IMR-90 (cell line): ENCODE results near the gene MFSD6L. TPM values are rescaled to one million over a fixed set of nuclear protein-coding genes. Genes with fewer than 3 reads are reported as not detected.

Experiments
- ATAC-seq: fragments of 200-7000 bp; cut with Tn5 transposase; 2 replicates; pipeline ENCODE4 v1.9.1; 2020; ENCODE audit warnings: low read depth, mild to moderate bottlenecking, moderate library complexity
- BruUV-seq: library from RNA; stranded (reverse); fragments of 400-500 nt; replicated peaks from 2 replicates; lab custom pipeline; 2021; lab: Mats Ljungman, UMichigan
- CTCF ChIA-PET: fragments of 300-600 bp; formaldehyde crosslinking; extraction: SDS; loops from one replicate; lab custom pipeline; 2021; ENCODE audit warnings: antibody characterized with exemption; lab: Yijun Ruan, JAX
- POLR2A ChIA-PET: fragments of 300-600 bp; sonication (Branson Sonifier 250); formaldehyde crosslinking; loops from one replicate; lab custom pipeline; 2022; ENCODE audit warnings: antibody characterized with exemption; ENCODE audit not compliant: unreplicated experiment; lab: Charles Lee
- DNase-seq: peaks from one replicate; pipeline ENCODE4 v3.0.0; 2013
- H2AFZ ChIP-seq: replicated peaks from 2 replicates; pipeline ENCODE3; 2013; ENCODE audit warnings: low read length, mild to moderate bottlenecking; ENCODE audit not compliant: poor library complexity
- H2AK5ac ChIP-seq: 2 replicates; pipeline ENCODE4 v1.6.1; 2013; ENCODE audit warnings: low read depth, low read length, inconsistent platforms
- H2AK9ac ChIP-seq: replicated peaks from 2 replicates; pipeline ENCODE3; 2013; ENCODE audit warnings: mild to moderate bottlenecking, low read depth, low read length, moderate library complexity; ENCODE audit not compliant: poor library complexity
- H2BK120ac ChIP-seq: 2 replicates; pipeline ENCODE4 v1.6.1; 2013; ENCODE audit warnings: low read depth, low read length, inconsistent platforms
- H2BK15ac ChIP-seq: 3 replicates; pipeline ENCODE4 v1.6.1; 2013; ENCODE audit warnings: low read depth, low read length, inconsistent platforms
- H2BK20ac ChIP-seq: 2 replicates; pipeline ENCODE4 v1.6.1; 2013; ENCODE audit warnings: low read depth, mild to moderate bottlenecking, inconsistent platforms, low read length, moderate library complexity
- H2BK5ac ChIP-seq: 2 replicates; pipeline ENCODE4 v1.6.1; 2013; ENCODE audit warnings: mild to moderate bottlenecking, low read depth, low read length, inconsistent platforms; ENCODE audit not compliant: poor library complexity, severe bottlenecking
- H3K14ac ChIP-seq: replicated peaks from 2 replicates; pipeline ENCODE4 v1.6.1; 2013; ENCODE audit warnings: low read depth, low read length, inconsistent platforms
- H3K18ac ChIP-seq: 2 replicates; pipeline ENCODE4 v1.6.1; 2013; ENCODE audit warnings: low read depth, low read length, control low read depth
- H3K23ac ChIP-seq: 2 replicates; pipeline ENCODE4 v1.6.1; 2013; ENCODE audit warnings: low read depth, low read length, inconsistent platforms
- H3K27ac ChIP-seq: 2 replicates; pipeline ENCODE4 v1.5.1; 2013; ENCODE audit warnings: mild to moderate bottlenecking, control low read depth, low read length; ENCODE audit not compliant: insufficient read depth
- H3K27me3 ChIP-seq: 2 replicates; pipeline ENCODE4 v1.6.1; 2013; ENCODE audit warnings: low read length; ENCODE audit not compliant: control insufficient read depth, insufficient read depth
- H3K36me3 ChIP-seq: 2 replicates; pipeline ENCODE4 v1.6.1; 2013; ENCODE audit warnings: low read length, mixed read lengths; ENCODE audit not compliant: control insufficient read depth, insufficient read depth
- H3K4ac ChIP-seq: 2 replicates; pipeline ENCODE4 v1.6.1; 2013; ENCODE audit warnings: low read depth, low read length, inconsistent platforms
- H3K4me1 ChIP-seq: 2 replicates; pipeline ENCODE4 v1.6.1; 2013; ENCODE audit warnings: low read length, mixed read lengths; ENCODE audit not compliant: control insufficient read depth, insufficient read depth
- H3K4me2 ChIP-seq: 2 replicates; pipeline ENCODE4 v1.6.1; 2013; ENCODE audit warnings: low read depth, mild to moderate bottlenecking, control low read depth, low read length, moderate library complexity
- H3K4me3 ChIP-seq: 2 replicates; pipeline ENCODE4 v1.5.1; 2013; ENCODE audit warnings: low read depth, mild to moderate bottlenecking, control low read depth, low read length, moderate library complexity; ENCODE audit not compliant: insufficient read depth
- H3K56ac ChIP-seq: 2 replicates; pipeline ENCODE4 v1.6.1; 2013; ENCODE audit warnings: low read length, inconsistent platforms; ENCODE audit not compliant: insufficient read depth; ENCODE audit errors: extremely low read depth
- H3K79me1 ChIP-seq, 2 experiments: 2 replicates each; pipeline ENCODE4 v1.6.1; 2013; ENCODE audit warnings: low read length in 2 of 2, inconsistent platforms in 1 of 2, low read depth in 1 of 2
- H3K9ac ChIP-seq: 2 replicates; pipeline ENCODE4 v1.6.1; 2013; ENCODE audit warnings: low read depth, low read length, control low read depth
- H3K9me1 ChIP-seq: 2 replicates; pipeline ENCODE4 v1.6.1; 2013; ENCODE audit warnings: low read length, inconsistent platforms; ENCODE audit not compliant: insufficient read depth
- H3K9me3 ChIP-seq: 2 replicates; pipeline ENCODE4 v1.6.1; 2013; ENCODE audit warnings: low read length; ENCODE audit not compliant: control insufficient read depth, insufficient read depth
- H4K20me1 ChIP-seq: 2 replicates; pipeline ENCODE4 v1.6.1; 2013; ENCODE audit warnings: low read length, inconsistent platforms; ENCODE audit not compliant: insufficient read depth
- H4K5ac ChIP-seq: 2 replicates; pipeline ENCODE4 v1.6.1; 2013; ENCODE audit warnings: mild to moderate bottlenecking, low read depth, low read length, control low read depth
- H4K8ac ChIP-seq, 2 experiments: 2 replicates each; pipeline ENCODE4 v1.6.1; 2013; ENCODE audit warnings: low read depth in 2 of 2, low read length in 2 of 2, control low read depth in 1 of 2, inconsistent platforms in 1 of 2
- H4K91ac ChIP-seq: 2 replicates; pipeline ENCODE4 v1.6.1; 2013; ENCODE audit warnings: low read depth, low read length, inconsistent platforms; ENCODE audit not compliant: insufficient read depth
- FOS ChIP-seq: fragments of 150-350 bp; IDR thresholded peaks from 2 replicates; pipeline ENCODE4 v1.6.1; 2016; ENCODE audit warnings: low read depth, low read length
- WGBS, 2 experiments: methylation state at CpG; one replicate each; pipeline versions ENCODE4 v1.1.5 to v1.1.7; 2013; ENCODE audit warnings: missing lambda C conversion rate in 2 of 2; ENCODE audit not compliant: insufficient read length in 1 of 2; ENCODE audit errors: extremely low coverage in 2 of 2; 5-methylcytosine and 5-hydroxymethylcytosine counted together
- dilution Hi-C: fragments of 300-500 bp; cut with HindIII; formaldehyde crosslinking; loops from one replicate; pipeline ENCODE4 v1.14.3; 2018; ENCODE audit warnings: low sequenced_read_pairs; ENCODE audit not compliant: unreplicated experiment
- in situ Hi-C: fragments of 300-500 bp; cut with MboI; formaldehyde crosslinking; loops from 3 replicates; pipeline ENCODE4 v1.14.3; 2019; ENCODE audit warnings: low sequenced_read_pairs, inconsistent platforms, mixed read lengths
- intact Hi-C: fragments of 100-400 bp; cut with micrococcal nuclease; formaldehyde crosslinking; loops from 2 replicates; pipeline ENCODE4 v1.10.0; 2022
- polyA plus RNA-seq, 3 experiments: library from polyadenylated mRNA; depleted of rRNA; stranded (reverse); fragments of >200 nt; gene quantifications; 2 replicates each; pipeline ENCODE4 v1.2.3, GENCODE V29; 2012; ENCODE audit warnings: low replicate concordance in 1 of 3
- total RNA-seq: library from RNA; depleted of rRNA; stranded (reverse); fragments of >200 nt; gene quantifications from 2 replicates; pipeline ENCODE4 v1.2.3, GENCODE V29; 2012
- TF ChIP-seq, protein P1 (sequence below): fragments of 150-350 bp; IDR thresholded peaks from 2 replicates; pipeline ENCODE4 v1.6.1; 2016; ENCODE audit warnings: low read depth, mild to moderate bottlenecking, low read length, moderate library complexity, borderline replicate concordance

Gene MFSD6L
- total and polyA plus RNA-seq, 2 of the 4 experiments (the other 2 are of a cell fraction) = not detected

DNA sequence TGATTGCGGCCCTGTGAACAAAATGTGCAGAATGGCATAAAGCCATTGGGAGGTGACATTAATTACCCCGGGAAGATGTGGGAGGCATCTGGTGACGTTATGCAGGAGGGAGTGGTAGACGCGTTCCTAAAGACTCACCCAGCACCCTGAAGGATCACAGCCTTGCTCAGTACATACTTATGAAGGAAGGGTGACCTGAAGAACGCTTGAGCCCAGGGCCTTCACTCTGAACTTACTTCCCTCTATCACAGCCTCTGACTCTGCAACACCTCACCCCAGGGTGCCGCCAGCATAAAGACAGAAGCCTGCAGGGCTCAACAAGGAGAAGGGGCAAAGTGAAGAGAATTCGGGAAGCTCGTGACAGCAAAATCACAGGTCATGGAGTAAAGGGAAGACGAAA, 9.4 kb downstream of the MFSD6L start:
- H3K14ac ChIP-seq = no peak overlapping the region
- H3K4ac ChIP-seq = no peak overlapping the region
- H2BK20ac ChIP-seq = no peak overlapping the region
- peak overlapping the region; percentile 26 for H2AFZ ChIP-seq
- peaks cover 5% of the 10 kb centered on the region; the same call in 1 of the 2 replicates for H3K9me3 ChIP-seq
- H2BK5ac ChIP-seq = no peak overlapping the region
- BruUV-seq = no TSS peak
- H2AK5ac ChIP-seq = no peak overlapping the region
- POLR2A ChIA-PET = no interaction called here
- no peaks in the 10 kb centered on the region for H3K79me1 ChIP-seq
- ATAC-seq (no peak), DNase-seq (no peak)
- no peak overlapping the region for H2BK15ac ChIP-seq
- 37% methylated on average over 4 of the region's 10 CpGs; no CpG with 5 or more reads in 1 of the 2 experiments for WGBS, 2 experiments
- H3K4me3 ChIP-seq = no peak overlapping the region
- TF ChIP-seq, protein P1, sequence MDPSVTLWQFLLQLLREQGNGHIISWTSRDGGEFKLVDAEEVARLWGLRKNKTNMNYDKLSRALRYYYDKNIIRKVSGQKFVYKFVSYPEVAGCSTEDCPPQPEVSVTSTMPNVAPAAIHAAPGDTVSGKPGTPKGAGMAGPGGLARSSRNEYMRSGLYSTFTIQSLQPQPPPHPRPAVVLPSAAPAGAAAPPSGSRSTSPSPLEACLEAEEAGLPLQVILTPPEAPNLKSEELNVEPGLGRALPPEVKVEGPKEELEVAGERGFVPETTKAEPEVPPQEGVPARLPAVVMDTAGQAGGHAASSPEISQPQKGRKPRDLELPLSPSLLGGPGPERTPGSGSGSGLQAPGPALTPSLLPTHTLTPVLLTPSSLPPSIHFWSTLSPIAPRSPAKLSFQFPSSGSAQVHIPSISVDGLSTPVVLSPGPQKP = no peak
- TF ChIP-seq FOS = no peak
- no peak overlapping the region for H3K56ac ChIP-seq
- no peak overlapping the region for H3K4me2 ChIP-seq
- no peak overlapping the region for H2BK120ac ChIP-seq
- no peak overlapping the region for H3K27ac ChIP-seq
- H3K36me3 ChIP-seq = no peaks in the 10 kb centered on the region
- intact Hi-C loops (loop anchor here (10.0 kb wide), 2 partner anchors 725 to 735 kb away; no protein-coding TSS in a partner anchor), dilution Hi-C loops (no loop called here), in situ Hi-C loops (loop anchor here (10.0 to 25.0 kb wide), 2 partner anchors 375 to 748 kb away; no protein-coding TSS in a partner anchor)
- H3K9me1 ChIP-seq = no peaks in the 10 kb centered on the region
- CTCF ChIA-PET = no interaction called here
- H3K4me1 ChIP-seq = no peaks in the 10 kb centered on the region
- H3K18ac ChIP-seq = no peak overlapping the region
- H4K91ac ChIP-seq = no peak overlapping the region
- H3K27me3 ChIP-seq = no peaks in the 10 kb centered on the region; the same call in 1 of the 2 replicates
- H3K23ac ChIP-seq = no peak overlapping the region
- H4K5ac ChIP-seq = no peak overlapping the region
- no peak overlapping the region for H3K9ac ChIP-seq
- no peaks in the 10 kb centered on the region for H4K20me1 ChIP-seq
- no peak overlapping the region for H2AK9ac ChIP-seq
- H4K8ac ChIP-seq = no peak overlapping the region
